GM19240 (cell line): Measurements from ENCODE around the gene PRAMEF1.
"Not testable (repeated sequence)": the region's sequence is repeated elsewhere in the genome, so short reads cannot be mapped to it uniquely, and the experiment has no call there.

Experiments
- DNase-seq: peaks from one replicate; pipeline ENCODE4 v3.0.0; 2011; ENCODE audit warnings: low spot score; ENCODE audit not compliant: insufficient read length

PRAMEF1 gene

GRCh38 chr1:12791097-12791496, at the start of gene PRAMEF1:
TSS of gene PRAMEF1 (plus strand) at chr1:12791397. CDS start at chr1:12793228, 1,831 bp downstream.
- not testable (repeated sequence) for DNase-seq

GRCh38 chr1:12741946-12742345, 49.3 kb upstream of the PRAMEF1 start:
- no peak for DNase-seq

GRCh38 chr1:12745126-12745991, 45.8 kb upstream of the PRAMEF1 start:
- no peak for DNase-seq

GRCh38 chr1:12745992-12746323, 45.2 kb upstream of the PRAMEF1 start, which contains the start of gene CFAP107:
TSS of gene CFAP107 (plus strand) at chr1:12746200. CDS start at chr1:12746431, 231 bp downstream.
- DNase-seq = no peak

GRCh38 chr1:12748778-12749355, 42.3 kb upstream of the PRAMEF1 start:
- DNase-seq = no peak

- DNase-seq = no peak
These were observed 36.5 kb upstream of the PRAMEF1 start for GRCh38 chr1:12754738-12755137.

- DNase-seq = no peak
These were observed 34.9 kb upstream of the PRAMEF1 start for GRCh38 chr1:12756273-12756672.

- no peak for DNase-seq
These were observed 34.3 kb upstream of the PRAMEF1 start for GRCh38 chr1:12756768-12757413.

- no peak for DNase-seq
These were observed 33.4 kb upstream of the PRAMEF1 start for GRCh38 chr1:12757836-12758235.

- DNase-seq = no peak
These were observed 30.9 kb upstream of the PRAMEF1 start for GRCh38 chr1:12760256-12760795.

GRCh38 chr1:12761781-12762180, 29.4 kb upstream of the PRAMEF1 start:
- DNase-seq = no peak

GRCh38 chr1:12762766-12763165, 28.4 kb upstream of the PRAMEF1 start:
- DNase-seq = no peak

GRCh38 chr1:12763479-12763878, 27.7 kb upstream of the PRAMEF1 start:
- DNase-seq = no peak

- DNase-seq = no peak
These were observed 27.2 kb upstream of the PRAMEF1 start for GRCh38 chr1:12764016-12764415.

GRCh38 chr1:12769031-12769430, 22.2 kb upstream of the PRAMEF1 start:
- DNase-seq = no peak

GRCh38 chr1:12769976-12770505, 21.2 kb upstream of the PRAMEF1 start:
- DNase-seq = no peak

GRCh38 chr1:12770620-12771019, 20.6 kb upstream of the PRAMEF1 start:
- DNase-seq = no peak

GRCh38 chr1:12771186-12771585, 20.0 kb upstream of the PRAMEF1 start:
- no peak for DNase-seq

GRCh38 chr1:12772520-12772919, 18.7 kb upstream of the PRAMEF1 start:
- DNase-seq = no peak

- no peak for DNase-seq
These were observed 17.8 kb upstream of the PRAMEF1 start, which contains the start of gene PRAMEF12 for GRCh38 chr1:12773438-12773837. TSS of gene PRAMEF12 (plus strand) at chr1:12773738. CDS start at chr1:12774868, 1,130 bp downstream.

GRCh38 chr1:12774801-12775345, 16.3 kb upstream of the PRAMEF1 start:
- no peak for DNase-seq
